ENCODE data around the gene HLA-DOB. TPM values are rescaled to one million over a fixed set of nuclear protein-coding genes. Genes with fewer than 3 reads are reported as not detected.
A peak's percentile ranks its signal among the peaks of the same experiment; 100 is the strongest.

HLA-DOB gene
- total and polyA plus RNA-seq, 10 of the 15 experiments (the other 5 are each of a cell fraction or from before 2014, with no cell fraction given) = 27.4 to 79.1 (median 37.0) TPM

DNA sequence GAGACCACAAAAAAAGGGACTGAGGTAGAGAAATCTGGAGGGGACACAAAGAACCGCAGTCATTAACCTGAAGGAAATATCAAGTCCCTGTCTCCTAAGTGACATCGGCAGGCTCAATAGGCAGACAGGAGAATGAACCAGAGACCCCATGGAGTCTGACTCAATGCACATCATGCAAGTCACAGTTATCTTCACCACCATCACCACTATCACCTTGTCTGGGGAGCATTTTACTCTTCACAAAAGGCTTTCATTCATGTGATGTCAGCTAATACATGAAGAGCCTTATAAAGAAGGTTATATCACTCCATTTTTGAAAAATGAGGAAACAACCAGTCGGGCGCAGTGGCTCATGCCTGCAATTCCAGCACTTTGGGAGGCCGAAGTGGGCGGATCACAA, 32.3 kb upstream of the HLA-DOB start:
- no peak overlapping the region for H3K27ac ChIP-seq (ENCODE audit: control insufficient read depth, insufficient read depth)
- FAIRE-seq (no peak), ATAC-seq (no peak), DNase-seq (ENCODE audit: low read depth, low spot score) (no peak)
- no peak overlapping the region for H2AFZ ChIP-seq (ENCODE audit: control insufficient read depth, low read depth, low read length)
- intact Hi-C loops (cut with micrococcal nuclease; ENCODE audit: unreplicated experiment) = no loop called here
- peaks cover 93% of the 10 kb centered on the region for H3K79me2 ChIP-seq (ENCODE audit: control insufficient read depth, insufficient read depth, low read length)
- in situ Hi-C loops (cut with MboI) = no loop called here
- 74% methylated on average over 4 of the region's 6 CpGs for WGBS (ENCODE audit: insufficient coverage, insufficient replicate concordance, low lambda C conversion rate, missing lambda C conversion rate)
- no peak for TF ChIP-seq CHD2 (IDR thresholded peaks at IDR 0.05; ENCODE audit: borderline replicate concordance, low read depth, low read length)
- TF ChIP-seq WRNIP1 (IDR thresholded peaks at IDR 0.05; ENCODE audit: borderline replicate concordance, low read depth, low read length) = no peak
- TF ChIP-seq CTCF (IDR thresholded peaks at IDR 0.05 in 2 of 3, conservative IDR thresholded peaks at IDR 0.05 in 1 of 3; ENCODE audit: control insufficient read depth in 2 of 3, extremely low read depth in 1 of 3, insufficient read depth in 1 of 3, low read depth in 3 of 3, low read length in 3 of 3) = no peak
- TF ChIP-seq SMAD5 (IDR thresholded peaks at IDR 0.05; ENCODE audit: low read depth) = no peak
- no peak for TF ChIP-seq DPF2 (IDR thresholded peaks at IDR 0.05)
- no peak for TF ChIP-seq MXI1 (IDR thresholded peaks at IDR 0.05; ENCODE audit: low read depth, low read length)
- no peaks in the 10 kb centered on the region; the same call in 1 of the 2 replicates for H4K20me1 ChIP-seq (ENCODE audit: control insufficient read depth, insufficient read depth)
- RAD21 ChIA-PET (ENCODE audit: unreplicated experiment) = interaction anchor here (1.6 kb wide), 1 partner anchor 10 kb away, joined by 5 read pairs; the partner anchor contains the start of gene TAP2
- CTCF ChIA-PET = interaction anchor here (1.2 to 3.3 kb wide), 3 partner anchors 10 to 101 kb away, joined by 3 to 25 read pairs (median 14); partner anchors contain the start of gene TAP2
- peaks cover 55% of the 10 kb centered on the region for H3K4me1 ChIP-seq (ENCODE audit: control insufficient read depth, insufficient read depth, low read length)
- no peak overlapping the region for H3K9ac ChIP-seq (ENCODE audit: control insufficient read depth, insufficient read depth, low read length)
- no peaks in the 10 kb centered on the region for H3K27me3 ChIP-seq (replicated peaks in 1 of 2; ENCODE audit: control insufficient read depth in 2 of 2, insufficient read depth in 2 of 2, low read length in 1 of 2)
- peak overlapping the region; percentile 60 for H3K4me2 ChIP-seq (ENCODE audit: control insufficient read depth, insufficient read depth)
- H3K36me3 ChIP-seq (ENCODE audit: control insufficient read depth in 2 of 2, insufficient read depth in 2 of 2, low read length in 1 of 2) = peaks cover 7 to 55% of the 10 kb centered on the region in 2 experiments
- SMC1A ChIA-PET (ENCODE audit: uncharacterized antibody, unreplicated experiment) = interaction anchor here (1.0 to 1.3 kb wide), 2 partner anchors 10 to 136 kb away, joined by 4 to 6 read pairs; partner anchors contain the start of gene TAP2
- POLR2A ChIA-PET = interaction anchor here (0.5 kb wide), 1 partner anchor 29 kb away, joined by 4 read pairs; no protein-coding TSS in a partner anchor
- H3K9me3 ChIP-seq (replicated peaks; ENCODE audit: control insufficient read depth, insufficient read depth, low read length) = no peaks in the 10 kb centered on the region
- BruUV-seq (replicated peaks) = no TSS peak
- no peak overlapping the region for H3K4me3 ChIP-seq

All from GM12878 (cell line).